Activated naive CD8-positive, alpha-beta T cell treated with anti-CD3 and anti-CD28 coated beads, Interleukin-2, amount 10 ng/mL, durations not matched to agents 7 days and 5 days (primary cell): Measurements from ENCODE around the gene DOCK10. TPM values are rescaled to one million over a fixed set of nuclear protein-coding genes. Genes with fewer than 3 reads are reported as not detected.
"Not testable (repeated sequence)": the region's sequence is repeated elsewhere in the genome, so short reads cannot be mapped to it uniquely, and the experiment has no call there.

Experiments used
- ATAC-seq: fragments of 150-1000 bp; cut with Tn5 transposase; one replicate; pipeline ENCODE4 v1.10.0; 2021; ENCODE audit warnings: low read depth, moderate library complexity
- POLR2A ChIA-PET: fragments of 350-600 bp; sonication (Branson Sonifier 250); formaldehyde crosslinking; loops from one replicate; lab custom pipeline; 2021; ENCODE audit warnings: antibody characterized with exemption; lab: Charles Lee
- DNase-seq: peaks from one replicate; pipeline ENCODE4 v3.0.0; 2021
- H3K27ac Mint-ChIP-seq: one replicate; pipeline ENCODE4 v1.8.0; 2022; ENCODE audit warnings: mild to moderate bottlenecking, mixed read lengths
- H3K27me3 Mint-ChIP-seq: one replicate; pipeline ENCODE4 v1.8.0; 2022; ENCODE audit warnings: mild to moderate bottlenecking, moderate library complexity, mixed read lengths
- H3K36me3 Mint-ChIP-seq: one replicate; pipeline ENCODE4 v1.8.0; 2021; ENCODE audit warnings: mild to moderate bottlenecking, mixed read lengths
- H3K4me1 Mint-ChIP-seq: one replicate; pipeline ENCODE4 v1.8.0; 2021; ENCODE audit warnings: mixed read lengths
- H3K4me3 Mint-ChIP-seq: one replicate; pipeline ENCODE4 v1.8.0; 2022; ENCODE audit warnings: mild to moderate bottlenecking, moderate library complexity, mixed read lengths
- H3K9me3 Mint-ChIP-seq: one replicate; pipeline ENCODE4 v1.8.0; 2021; ENCODE audit warnings: mixed read lengths
- total RNA-seq, 2 experiments: library from RNA; stranded (reverse); gene quantifications; one replicate each; pipeline ENCODE4 v1.2.3, GENCODE V29; 2021

DOCK10 gene
- total RNA-seq, 2 experiments from 2014 or later, result 259 to 273 TPM

DNA sequence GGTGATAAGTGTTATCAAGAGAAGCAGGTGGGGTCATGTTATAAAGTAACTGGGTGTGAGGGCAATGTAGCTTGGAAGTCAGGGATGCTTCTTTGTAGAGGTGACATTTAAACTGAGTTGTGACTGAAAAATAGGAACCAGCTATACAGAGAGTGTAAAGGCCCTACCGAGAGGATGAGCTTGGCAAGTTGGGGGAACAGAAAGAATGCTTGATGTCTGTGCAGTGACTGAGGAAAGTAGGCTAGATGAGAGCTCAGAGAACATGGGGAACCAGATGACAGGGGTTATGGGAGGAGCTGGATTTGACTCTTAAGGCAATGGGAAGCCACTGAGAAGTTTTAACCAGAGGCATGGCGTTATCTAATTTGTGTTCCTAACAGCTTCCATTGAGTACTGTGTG is 115.3 kb downstream of the DOCK10 start:
- Mint-ChIP-seq H3K4me3 (peak overlapping the region; percentile 68), H3K27me3 (no peaks in the 10 kb centered on the region), H3K9me3 (no peaks in the 10 kb centered on the region), H3K36me3 (peaks cover 69% of the 10 kb centered on the region), H3K27ac (peak overlapping the region; percentile 91), H3K4me1 (peaks cover 92% of the 10 kb centered on the region)
- no peak for ATAC-seq
- POLR2A ChIA-PET, result interaction anchor here (0.6 to 11.6 kb wide), 13 partner anchors 8 to 832 kb away, joined by 3 to 172 read pairs (median 7); partner anchors contain the start of gene DOCK10
- no peak for DNase-seq

DNA sequence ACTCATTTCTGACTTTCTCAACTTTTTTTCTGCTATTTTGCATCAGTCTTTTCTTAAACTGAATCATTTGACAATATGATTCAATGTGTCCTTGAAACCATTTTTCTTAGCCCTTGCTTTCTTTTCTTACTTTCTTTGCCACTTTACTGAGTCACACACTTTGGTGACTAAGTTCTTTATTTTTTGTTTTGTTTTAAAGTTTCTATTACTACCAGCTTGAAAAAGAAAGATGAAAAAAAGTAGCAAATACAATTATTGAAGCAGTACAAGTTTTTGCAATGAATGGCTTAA is 116.5 kb downstream of the DOCK10 start:
- no peak for ATAC-seq
- peak overlapping the region; percentile 91 for H3K27ac Mint-ChIP-seq
- peaks cover 60% of the 10 kb centered on the region for H3K36me3 Mint-ChIP-seq
- no peaks in the 10 kb centered on the region for H3K27me3 Mint-ChIP-seq
- H3K4me1 Mint-ChIP-seq, result peaks cover 81% of the 10 kb centered on the region
- H3K4me3 Mint-ChIP-seq, result peak overlapping the region; percentile 76
- no peaks in the 10 kb centered on the region for H3K9me3 Mint-ChIP-seq
- DNase-seq, result no peak
- POLR2A ChIA-PET, result interaction anchor here (1.0 to 11.6 kb wide), 2 partner anchors 18 to 55 kb away, joined by 3 to 172 read pairs; no protein-coding TSS in a partner anchor

DNA sequence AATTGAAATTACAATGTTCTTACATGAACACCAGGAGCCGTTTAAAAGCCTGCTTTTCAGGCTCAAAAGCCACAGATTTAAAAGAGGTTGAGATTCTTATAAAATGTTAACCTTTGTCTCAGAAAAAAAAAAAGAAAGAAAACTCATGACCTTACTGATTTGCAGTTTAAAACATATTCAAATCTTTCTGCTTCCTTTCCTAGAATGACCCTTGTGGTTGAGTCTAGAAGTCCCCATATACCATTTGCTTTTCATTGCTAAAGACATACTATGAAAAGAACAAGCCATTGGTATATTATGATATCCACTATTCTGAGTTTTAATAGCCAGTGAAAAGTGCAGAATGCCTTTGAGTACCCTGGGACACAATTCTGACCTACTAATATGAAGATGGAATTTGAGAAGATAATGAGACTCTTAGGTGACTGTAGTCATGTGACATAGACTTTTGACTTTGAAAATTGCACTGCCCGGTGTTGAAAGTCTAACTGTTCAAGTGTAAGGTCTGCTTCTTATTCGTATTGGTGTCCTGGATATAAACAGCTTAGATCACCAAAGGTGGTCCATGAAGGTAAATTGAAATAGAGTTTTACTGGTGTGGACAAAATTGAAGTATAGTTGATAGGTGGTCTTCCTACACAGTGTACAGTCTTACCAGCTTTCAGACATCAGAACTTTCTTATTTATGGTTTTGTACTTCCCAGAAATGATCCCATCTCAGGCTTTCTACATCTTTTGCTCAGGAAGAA is 117.0 kb downstream of the DOCK10 start:
- ATAC-seq, result no peak
- no peaks in the 10 kb centered on the region for H3K27me3 Mint-ChIP-seq
- POLR2A ChIA-PET, result interaction anchor here (0.6 to 11.6 kb wide), 3 partner anchors 18 to 56 kb away, joined by 3 to 172 read pairs (median 3); no protein-coding TSS in a partner anchor
- H3K9me3 Mint-ChIP-seq, result no peaks in the 10 kb centered on the region
- no peak for DNase-seq
- H3K36me3 Mint-ChIP-seq, result peaks cover 55% of the 10 kb centered on the region
- H3K27ac Mint-ChIP-seq, result peak overlapping the region; percentile 91
- H3K4me1 Mint-ChIP-seq, result peaks cover 76% of the 10 kb centered on the region
- H3K4me3 Mint-ChIP-seq, result peak overlapping the region; percentile 76

DNA sequence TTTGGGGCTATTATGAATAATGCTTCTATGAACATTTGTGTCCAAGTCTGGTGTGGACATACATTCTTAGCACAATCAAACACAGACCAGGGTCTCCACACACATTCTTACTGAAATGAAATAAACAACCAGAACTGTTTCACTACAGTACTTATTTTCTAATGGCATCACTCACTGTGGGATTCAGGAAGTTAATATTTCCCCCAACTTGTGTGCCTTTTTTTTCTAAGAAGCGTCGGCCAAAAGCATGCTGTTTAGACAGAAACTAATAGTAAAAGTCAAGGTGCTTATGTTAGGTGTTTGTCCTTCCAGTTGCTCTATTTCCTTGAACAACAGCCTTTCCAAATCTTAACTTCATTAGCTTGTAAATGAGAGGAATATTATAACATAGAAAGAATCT is 117.6 kb downstream of the DOCK10 start:
- peak overlapping the region; percentile 91 for H3K27ac Mint-ChIP-seq
- H3K4me1 Mint-ChIP-seq, result peaks cover 74% of the 10 kb centered on the region
- POLR2A ChIA-PET, result interaction anchor here (11.6 kb wide), 1 partner anchor 19 kb away, joined by 172 read pairs; no protein-coding TSS in a partner anchor
- H3K36me3 Mint-ChIP-seq, result peaks cover 50% of the 10 kb centered on the region
- no peaks in the 10 kb centered on the region for H3K9me3 Mint-ChIP-seq
- no peaks in the 10 kb centered on the region for H3K27me3 Mint-ChIP-seq
- ATAC-seq (no peak), DNase-seq (no peak)
- H3K4me3 Mint-ChIP-seq, result peak overlapping the region; percentile 76

DNA sequence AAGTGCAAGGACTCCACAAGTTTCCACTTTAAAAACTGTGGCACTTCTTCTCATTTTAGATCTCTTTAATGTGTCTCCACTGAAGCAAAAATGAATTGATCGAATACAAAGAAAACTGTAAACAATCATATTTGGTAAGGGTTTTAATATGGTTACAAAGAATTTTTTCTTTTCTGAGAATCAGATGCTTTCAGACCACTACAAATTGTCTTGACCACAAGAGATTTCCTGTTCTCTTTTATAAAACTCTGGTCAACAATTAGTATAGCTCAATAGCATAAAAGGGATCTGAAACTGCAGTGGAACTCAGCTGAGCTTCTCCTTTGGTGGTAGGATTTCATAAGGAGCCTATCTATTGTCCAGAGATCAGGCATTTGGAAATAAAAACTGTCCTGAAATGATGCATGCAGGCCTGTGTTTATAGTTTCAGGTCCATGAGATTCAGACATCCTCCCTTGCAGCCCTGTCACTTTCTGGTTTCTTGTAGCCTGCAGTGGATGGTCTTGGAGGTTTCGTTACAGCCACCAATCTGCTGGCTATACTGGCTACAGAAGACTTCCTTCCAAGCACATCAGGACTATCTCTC is 120.0 kb downstream of the DOCK10 start:
- Mint-ChIP-seq H3K4me1 (peaks cover 50% of the 10 kb centered on the region), H3K27ac (peak overlapping the region; percentile 83), H3K36me3 (peaks cover 31% of the 10 kb centered on the region), H3K27me3 (no peaks in the 10 kb centered on the region), H3K4me3 (peak overlapping the region; percentile 60), H3K9me3 (no peaks in the 10 kb centered on the region)
- POLR2A ChIA-PET, result interaction anchor here (0.6 to 2.5 kb wide), 8 partner anchors 9 to 131 kb away, joined by 3 to 22 read pairs (median 4); no protein-coding TSS in a partner anchor
- no peak for DNase-seq
- peak; percentile 40 for ATAC-seq

DNA sequence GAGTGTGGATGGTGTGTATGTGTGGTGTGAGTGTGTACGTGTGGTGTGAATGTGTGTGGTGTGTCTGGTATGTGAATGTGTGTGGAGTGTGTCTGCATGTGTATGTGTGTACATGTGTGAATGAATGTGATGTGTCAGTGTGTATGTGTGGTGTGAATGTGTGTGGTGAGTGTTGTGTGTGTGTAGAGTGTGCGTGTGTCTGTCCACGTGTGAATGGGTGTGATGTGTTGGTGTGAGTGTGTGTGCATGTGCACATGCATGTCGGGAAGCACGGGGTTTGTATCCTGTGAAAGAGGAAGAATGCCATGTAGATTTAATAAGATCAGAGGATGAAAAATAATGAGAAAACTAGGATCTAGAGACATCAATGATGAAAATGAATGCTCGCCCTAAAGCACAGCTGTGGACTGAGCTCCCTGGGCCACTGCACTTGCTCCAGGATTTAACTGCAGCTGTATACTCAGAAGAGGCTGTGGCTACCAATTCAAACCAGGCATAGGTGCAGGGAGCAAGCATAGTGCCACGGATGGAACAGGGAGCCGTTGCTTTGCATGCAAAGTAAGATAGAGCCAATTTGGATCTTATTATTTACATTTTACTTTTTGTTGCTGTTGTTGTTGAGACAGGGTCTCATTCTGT is 122.7 kb downstream of the DOCK10 start:
- ATAC-seq, result peak; percentile 5
- H3K9me3 Mint-ChIP-seq, result no peaks in the 10 kb centered on the region

DNA sequence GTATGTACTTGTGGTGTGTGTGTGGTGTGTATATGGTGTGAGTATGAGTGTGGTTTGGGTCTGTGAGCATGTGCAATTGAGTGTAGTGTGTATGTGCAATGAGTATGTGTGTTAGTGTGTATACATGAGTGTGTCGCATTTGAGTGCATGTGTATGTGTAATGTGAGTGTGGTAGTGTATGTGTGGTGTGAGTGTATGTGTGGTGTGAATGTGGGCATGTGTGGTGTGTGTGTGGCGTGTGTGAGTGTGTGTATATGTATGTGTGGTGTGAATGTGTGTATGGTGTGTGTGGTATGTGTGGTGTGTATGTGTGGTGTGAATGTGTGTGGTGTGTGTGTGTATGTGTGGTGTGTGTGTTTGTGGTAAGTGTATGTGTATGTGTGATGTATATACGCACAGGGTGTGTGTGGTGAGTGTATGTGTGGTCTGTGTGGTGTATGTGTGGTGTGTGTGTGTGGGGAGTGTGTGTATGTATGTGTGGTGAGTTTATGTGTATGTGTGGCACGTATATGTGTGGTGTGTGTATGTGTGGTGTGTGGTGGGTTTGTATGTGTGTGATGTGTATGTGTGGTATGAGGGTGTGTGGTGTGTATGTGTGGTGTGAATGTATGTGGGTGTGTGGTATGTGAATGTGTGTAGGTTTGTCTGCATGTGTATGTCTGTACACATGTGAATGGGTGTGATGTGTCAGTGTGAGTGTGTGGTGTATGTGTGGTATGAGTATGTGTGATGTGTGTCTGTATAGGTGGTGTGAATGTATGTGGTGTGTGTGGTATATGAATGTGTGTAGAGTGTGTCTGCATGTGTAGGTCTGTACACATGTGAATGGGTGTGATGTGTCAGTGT is 123.4 kb downstream of the DOCK10 start:
- H3K36me3 Mint-ChIP-seq, result peaks cover 18% of the 10 kb centered on the region
- POLR2A ChIA-PET, result interaction anchor here (0.9 to 1.4 kb wide), 3 partner anchors 8 to 28 kb away, joined by 3 to 5 read pairs (median 4); no protein-coding TSS in a partner anchor
- ATAC-seq (no peak), DNase-seq (no peak)
- no peaks in the 10 kb centered on the region for H3K27me3 Mint-ChIP-seq
- H3K4me1 Mint-ChIP-seq, result peaks cover 26% of the 10 kb centered on the region
- H3K9me3 Mint-ChIP-seq, result no peaks in the 10 kb centered on the region
- H3K4me3 Mint-ChIP-seq, result no peak overlapping the region
- no peak overlapping the region for H3K27ac Mint-ChIP-seq

More for the DNA sequence above, 122.7 kb downstream of the DOCK10 start:
- Mint-ChIP-seq H3K27ac (no peak overlapping the region), H3K36me3 (peaks cover 25% of the 10 kb centered on the region), H3K4me3 (no peak overlapping the region), H3K27me3 (no peaks in the 10 kb centered on the region), H3K4me1 (peaks cover 32% of the 10 kb centered on the region)
- POLR2A ChIA-PET, result interaction anchor here (0.9 to 1.4 kb wide), 3 partner anchors 8 to 27 kb away, joined by 3 to 5 read pairs (median 4); no protein-coding TSS in a partner anchor
- no peak for DNase-seq

DNA sequence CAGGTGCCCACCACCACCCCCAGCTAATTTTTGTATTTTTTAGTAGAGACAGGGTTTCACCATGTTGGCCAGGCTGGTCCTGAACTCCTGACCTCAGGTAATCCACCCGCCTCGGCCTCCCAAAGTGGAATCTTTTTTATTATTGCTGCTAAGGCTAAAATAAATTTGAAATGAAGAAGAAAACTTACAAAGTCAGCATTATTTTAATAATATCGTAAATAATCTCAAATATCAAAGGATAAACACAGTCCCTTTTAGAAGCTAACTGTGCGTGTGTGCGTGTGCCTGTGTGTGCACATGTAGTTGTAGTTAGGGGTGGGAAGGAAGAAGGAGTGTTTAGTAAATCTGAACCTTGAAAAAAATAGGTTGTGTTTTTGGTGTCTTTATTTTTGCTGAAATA is 125.0 kb downstream of the DOCK10 start:
- not testable (repeated sequence) for H3K4me3 Mint-ChIP-seq, H3K27me3 Mint-ChIP-seq, H3K27ac Mint-ChIP-seq, H3K9me3 Mint-ChIP-seq, DNase-seq, ATAC-seq
- Mint-ChIP-seq H3K4me1 (peaks cover 13% of the 10 kb centered on the region), H3K36me3 (peaks cover 13% of the 10 kb centered on the region)
- POLR2A ChIA-PET, result interaction anchor here (0.5 to 0.7 kb wide), 2 partner anchors 40 to 67 kb away, joined by 3 read pairs; no protein-coding TSS in a partner anchor

DNA sequence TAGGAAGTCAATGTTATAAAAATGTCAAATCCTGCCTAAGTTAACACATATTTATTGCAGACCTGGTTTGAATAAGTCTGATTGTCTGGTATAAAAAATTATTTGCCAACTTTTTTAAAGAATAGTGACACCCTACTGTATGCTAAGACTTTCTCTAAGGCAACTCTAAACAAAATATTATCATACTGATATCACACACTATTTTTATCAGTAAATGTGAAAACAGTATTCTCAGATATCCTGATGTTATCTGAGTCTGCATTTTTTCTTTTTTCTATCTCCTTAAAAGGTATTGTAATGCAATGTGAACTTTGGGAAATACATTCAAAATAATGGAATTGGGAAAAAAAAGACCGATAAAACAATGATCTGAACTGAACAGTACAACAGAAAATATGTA is 127.1 kb downstream of the DOCK10 start:
- no peaks in the 10 kb centered on the region for H3K9me3 Mint-ChIP-seq
- H3K36me3 Mint-ChIP-seq, result peaks cover 25% of the 10 kb centered on the region
- no peaks in the 10 kb centered on the region for H3K27me3 Mint-ChIP-seq
- DNase-seq (no peak), ATAC-seq (no peak)
- no peak overlapping the region for H3K27ac Mint-ChIP-seq
- H3K4me3 Mint-ChIP-seq, result no peak overlapping the region
- POLR2A ChIA-PET, result no interaction called here
- peaks cover 26% of the 10 kb centered on the region for H3K4me1 Mint-ChIP-seq

DNA sequence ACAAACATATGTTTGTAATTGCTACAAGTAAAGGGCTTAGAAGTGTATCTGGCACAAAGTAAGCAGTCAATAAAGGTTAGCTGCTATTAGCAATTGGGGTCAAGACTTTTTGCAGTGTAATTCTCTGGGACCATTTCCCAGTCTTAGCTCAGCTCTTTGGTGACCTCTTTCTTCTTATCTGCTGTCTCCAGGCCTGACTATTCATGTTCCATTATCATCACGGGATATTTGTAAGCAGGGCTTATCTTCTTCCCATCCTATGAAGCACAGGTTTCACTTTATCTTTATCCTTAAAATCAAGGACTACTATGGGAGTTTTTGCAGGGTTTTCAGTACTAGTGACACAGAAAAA is 131.7 kb downstream of the DOCK10 start:
- DNase-seq (no peak), ATAC-seq (no peak)
- Mint-ChIP-seq H3K27ac (peak overlapping the region; percentile 24), H3K36me3 (peaks cover 55% of the 10 kb centered on the region), H3K4me3 (peak overlapping the region; percentile 29), H3K4me1 (peaks cover 42% of the 10 kb centered on the region), H3K27me3 (no peaks in the 10 kb centered on the region), H3K9me3 (peaks cover 2% of the 10 kb centered on the region)
- POLR2A ChIA-PET, result interaction anchor here (0.6 to 1.3 kb wide), 2 partner anchors 9 to 16 kb away, joined by 3 to 5 read pairs; no protein-coding TSS in a partner anchor

DNA sequence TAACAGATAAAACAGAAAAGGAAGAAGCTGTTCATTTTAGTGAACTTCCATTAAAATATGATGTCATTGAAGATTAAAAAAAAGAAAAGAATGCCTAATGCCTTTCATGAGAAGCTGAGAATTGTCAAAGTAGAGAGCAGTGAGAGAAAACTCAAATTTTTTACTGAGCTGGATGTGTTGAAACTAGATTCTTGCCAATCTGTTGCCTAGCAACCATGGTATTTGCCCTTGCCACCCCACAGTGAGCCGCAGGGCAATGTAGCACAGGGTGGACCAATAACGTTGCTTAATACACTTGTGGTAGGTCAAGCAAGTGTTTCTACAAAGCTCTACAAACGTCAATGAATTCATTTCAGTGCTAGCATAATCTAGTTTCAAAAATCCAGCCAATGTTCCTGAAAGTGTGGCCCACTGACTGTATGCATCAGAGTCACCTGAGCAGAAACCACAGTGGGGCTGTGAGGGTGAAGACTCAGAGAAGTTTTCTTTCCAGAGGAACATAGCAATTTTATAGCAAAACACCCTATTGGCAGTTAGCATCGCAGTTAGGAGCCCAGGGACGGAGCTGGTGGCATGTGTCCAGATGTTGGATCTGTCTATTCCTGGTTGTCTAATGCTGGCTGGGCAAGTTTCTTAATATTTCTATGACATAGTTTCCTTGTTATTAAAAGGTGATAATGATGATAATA is 132.2 kb downstream of the DOCK10 start:
- POLR2A ChIA-PET, result interaction anchor here (0.6 to 0.8 kb wide), 2 partner anchors 15 to 79 kb away, joined by 3 read pairs; no protein-coding TSS in a partner anchor
- Mint-ChIP-seq H3K9me3 (peaks cover 2% of the 10 kb centered on the region), H3K4me1 (peaks cover 42% of the 10 kb centered on the region)

DNA sequence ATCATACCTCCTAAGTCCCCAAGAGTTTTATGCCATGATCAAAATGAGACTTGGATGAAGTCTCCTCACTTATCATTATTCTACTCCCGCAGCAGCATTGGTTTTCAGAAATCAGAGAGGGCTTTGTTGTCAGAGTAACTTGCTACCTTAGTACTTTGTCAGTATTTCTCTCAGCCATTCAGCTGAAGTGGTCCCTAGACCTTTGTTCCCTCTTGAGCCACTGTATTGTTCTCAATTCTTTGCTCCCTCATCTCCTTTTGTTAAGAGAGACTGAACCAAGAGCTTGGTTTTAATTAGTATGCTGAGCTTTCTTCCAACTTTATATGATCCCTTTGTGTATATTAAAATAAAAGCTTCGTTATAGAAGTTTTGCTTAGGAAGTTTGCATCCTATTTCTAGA is 133.4 kb downstream of the DOCK10 start:
- DNase-seq (no peak), ATAC-seq (no peak)
- POLR2A ChIA-PET, result interaction anchor here (0.9 kb wide), 1 partner anchor 306 kb away, joined by 3 read pairs; no protein-coding TSS in a partner anchor
- Mint-ChIP-seq H3K9me3 (peaks cover 2% of the 10 kb centered on the region), H3K36me3 (peaks cover 58% of the 10 kb centered on the region), H3K4me3 (no peak overlapping the region), H3K27ac (no peak overlapping the region), H3K4me1 (peaks cover 44% of the 10 kb centered on the region), H3K27me3 (no peaks in the 10 kb centered on the region)

More for the DNA sequence above, 132.2 kb downstream of the DOCK10 start:
- DNase-seq, result no peak
- Mint-ChIP-seq H3K36me3 (peaks cover 55% of the 10 kb centered on the region), H3K27ac (peak overlapping the region; percentile 61), H3K4me3 (peak overlapping the region; percentile 29), H3K27me3 (no peaks in the 10 kb centered on the region)
- peak; percentile 58 for ATAC-seq
